ENCODE measurements around the gene STX12. TPM values are rescaled to one million over a fixed set of nuclear protein-coding genes. Genes with fewer than 3 reads are reported as not detected.
A peak's percentile ranks its signal among the peaks of the same experiment; 100 is the strongest.
"Not testable (repeated sequence)": the region's sequence is repeated elsewhere in the genome, so short reads cannot be mapped to it uniquely, and the experiment has no call there.

The STX12 gene
- total RNA-seq, 1 donor from 2014 or later, result 26.8 TPM

GRCh38 chr1:27856561-27857343 lies 83.7 kb downstream of the STX12 start:
- DNase-seq (ENCODE audit: low spot score in 2 of 2, unreplicated experiment in 2 of 2), result no peak
- Mint-ChIP-seq H3K36me3 (peaks cover 2% of the 10 kb centered on the region), H3K4me1 (peaks cover 7% of the 10 kb centered on the region), H3K27me3 (ENCODE audit: low read depth) (no peaks in the 10 kb centered on the region), H3K4me3 (no peak overlapping the region), H3K27ac (no peak overlapping the region), H3K9me3 (no peaks in the 10 kb centered on the region)
- TF ChIP-seq CTCF (IDR thresholded peaks at IDR 0.05; ENCODE audit: unreplicated experiment), result no peak

- not testable (repeated sequence) for H3K4me1 Mint-ChIP-seq; H3K4me3 Mint-ChIP-seq; H3K9me3 Mint-ChIP-seq; DNase-seq (ENCODE audit: low spot score in 2 of 2, unreplicated experiment in 2 of 2); H3K27ac Mint-ChIP-seq; H3K27me3 Mint-ChIP-seq (ENCODE audit: low read depth); H3K36me3 Mint-ChIP-seq
These were observed 84.5 kb downstream of the STX12 start for GRCh38 chr1:27857552-27857951.

GRCh38 chr1:27858072-27858948 lies 85.3 kb downstream of the STX12 start:
- Mint-ChIP-seq H3K9me3 (no peaks in the 10 kb centered on the region), H3K4me3 (no peak overlapping the region), H3K27me3 (ENCODE audit: low read depth) (no peaks in the 10 kb centered on the region), H3K27ac (no peak overlapping the region), H3K36me3 (no peaks in the 10 kb centered on the region), H3K4me1 (peaks cover 7% of the 10 kb centered on the region)
- DNase-seq (ENCODE audit: low spot score in 2 of 2, unreplicated experiment in 2 of 2), result peak; percentile 53 to 88
- peak; percentile 94 for TF ChIP-seq CTCF (IDR thresholded peaks at IDR 0.05; ENCODE audit: unreplicated experiment)

- no peaks in the 10 kb centered on the region for H3K27me3 Mint-ChIP-seq (ENCODE audit: low read depth)
- no peak overlapping the region for H3K4me3 Mint-ChIP-seq
- no peaks in the 10 kb centered on the region for H3K36me3 Mint-ChIP-seq
- no peak for DNase-seq (ENCODE audit: low spot score in 2 of 2, unreplicated experiment in 2 of 2)
- TF ChIP-seq CTCF (IDR thresholded peaks at IDR 0.05; ENCODE audit: unreplicated experiment), result no peak
- H3K9me3 Mint-ChIP-seq, result no peaks in the 10 kb centered on the region
- peaks cover 7% of the 10 kb centered on the region for H3K4me1 Mint-ChIP-seq
- no peak overlapping the region for H3K27ac Mint-ChIP-seq
These were observed 86.0 kb downstream of the STX12 start for GRCh38 chr1:27858949-27859576.

- no peaks in the 10 kb centered on the region for H3K36me3 Mint-ChIP-seq
- DNase-seq (ENCODE audit: low spot score in 2 of 2, unreplicated experiment in 2 of 2), result no peak
- H3K27me3 Mint-ChIP-seq (ENCODE audit: low read depth), result no peaks in the 10 kb centered on the region
- H3K4me1 Mint-ChIP-seq, result peaks cover 10% of the 10 kb centered on the region
- no peak for TF ChIP-seq CTCF (IDR thresholded peaks at IDR 0.05; ENCODE audit: unreplicated experiment)
- H3K9me3 Mint-ChIP-seq, result no peaks in the 10 kb centered on the region
- no peak overlapping the region for H3K27ac Mint-ChIP-seq
- H3K4me3 Mint-ChIP-seq, result no peak overlapping the region
These were observed 88.4 kb downstream of the STX12 start for GRCh38 chr1:27861436-27861835.
